GM21360 (cell line): Measurements from ENCODE around the gene GNG14.
"Not testable (repeated sequence)": the region's sequence is repeated elsewhere in the genome, so short reads cannot be mapped to it uniquely, and the experiment has no call there.

ENCODE experiments used
- ATAC-seq: cut with Tn5 transposase; IDR thresholded peaks from one replicate; pipeline ENCODE4 v1.9.1; 2021; ENCODE audit warnings: mild to moderate bottlenecking, moderate library complexity; ENCODE audit not compliant: unreplicated experiment

The GNG14 gene

DNA sequence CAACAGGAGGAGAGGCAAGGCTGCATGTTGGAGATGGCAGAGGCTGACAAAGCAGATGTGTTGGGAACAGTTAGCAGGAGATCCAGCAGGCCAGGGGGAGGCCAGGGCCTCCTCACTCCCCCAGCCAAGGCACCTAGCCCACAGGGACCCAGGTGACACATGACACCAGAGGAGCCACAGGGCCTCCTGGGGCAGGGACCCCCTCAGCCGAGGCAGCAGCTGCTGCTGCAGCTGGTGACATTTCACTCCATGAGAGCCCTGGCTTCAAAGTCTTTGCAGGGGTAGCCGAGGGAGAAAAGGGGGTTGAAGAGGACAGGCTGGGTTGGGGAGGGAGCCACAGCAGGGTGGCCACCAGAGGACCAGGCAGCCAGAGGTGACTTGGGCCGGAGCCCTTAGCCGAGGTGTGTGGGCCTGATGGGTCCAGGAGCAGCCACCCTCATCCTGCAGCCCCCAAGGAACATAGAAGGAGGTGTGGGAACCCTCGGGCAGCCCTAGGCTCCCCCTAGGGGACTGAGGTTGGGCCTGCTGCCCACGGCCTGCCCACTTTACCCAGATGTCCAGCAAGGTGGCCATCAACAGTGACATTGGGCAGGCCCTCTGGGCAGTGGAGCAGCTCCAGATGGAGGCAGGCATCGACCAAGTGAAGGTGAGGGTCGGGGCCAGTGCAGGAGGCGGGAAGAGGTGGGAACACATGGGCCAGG is at the start of gene GNG14:
Gene GNG14 (plus strand): TSS at position 503 of the 701 bp plus-strand sequence. CDS start 51 bp downstream, at position 554.
- ATAC-seq = no peak

DNA sequence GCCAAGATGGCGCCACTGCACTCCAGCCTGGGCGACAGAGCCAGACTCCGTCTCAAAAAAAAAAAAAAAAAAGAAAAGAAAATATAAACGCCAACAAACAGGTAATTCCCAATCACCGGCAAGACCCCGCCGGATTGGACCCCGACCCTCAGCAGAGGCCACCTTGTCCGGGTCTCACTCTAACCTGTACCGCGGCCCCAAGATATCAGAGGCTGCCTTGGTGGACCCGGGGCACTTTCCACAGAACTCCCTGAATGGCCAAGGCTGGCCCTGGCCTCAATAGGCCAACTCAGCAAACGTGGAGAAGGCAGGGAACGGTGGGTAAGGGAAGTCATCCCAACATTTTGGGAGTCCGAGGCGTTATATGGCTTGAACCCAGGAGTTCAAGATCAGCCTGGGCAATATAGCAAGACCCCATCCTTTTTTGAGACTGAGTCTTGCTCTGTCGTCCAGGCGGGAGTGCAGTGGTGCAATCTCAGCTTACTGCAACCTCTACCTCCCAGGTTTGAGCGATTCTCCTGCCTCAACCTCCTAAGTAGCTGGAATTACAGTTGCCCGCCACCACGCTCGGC is 49.1 kb upstream of the GNG14 start:
- ATAC-seq = no peak

- no peak for ATAC-seq
Observed at GRCh38 chr19:12639901-12640613, 47.7 kb upstream of the GNG14 start.

- no peak for ATAC-seq
Observed at GRCh38 chr19:12641456-12641855, 46.3 kb upstream of the GNG14 start.

- no peak for ATAC-seq
Observed at GRCh38 chr19:12642506-12642905, 45.3 kb upstream of the GNG14 start.

GRCh38 chr19:12643716-12644115 is 44.1 kb upstream of the GNG14 start:
- ATAC-seq = not testable (repeated sequence)

- ATAC-seq = no peak
Observed at GRCh38 chr19:12646551-12646950, 41.2 kb upstream of the GNG14 start.

- ATAC-seq = no peak
Observed at GRCh38 chr19:12647047-12647446, 40.8 kb upstream of the GNG14 start.

DNA sequence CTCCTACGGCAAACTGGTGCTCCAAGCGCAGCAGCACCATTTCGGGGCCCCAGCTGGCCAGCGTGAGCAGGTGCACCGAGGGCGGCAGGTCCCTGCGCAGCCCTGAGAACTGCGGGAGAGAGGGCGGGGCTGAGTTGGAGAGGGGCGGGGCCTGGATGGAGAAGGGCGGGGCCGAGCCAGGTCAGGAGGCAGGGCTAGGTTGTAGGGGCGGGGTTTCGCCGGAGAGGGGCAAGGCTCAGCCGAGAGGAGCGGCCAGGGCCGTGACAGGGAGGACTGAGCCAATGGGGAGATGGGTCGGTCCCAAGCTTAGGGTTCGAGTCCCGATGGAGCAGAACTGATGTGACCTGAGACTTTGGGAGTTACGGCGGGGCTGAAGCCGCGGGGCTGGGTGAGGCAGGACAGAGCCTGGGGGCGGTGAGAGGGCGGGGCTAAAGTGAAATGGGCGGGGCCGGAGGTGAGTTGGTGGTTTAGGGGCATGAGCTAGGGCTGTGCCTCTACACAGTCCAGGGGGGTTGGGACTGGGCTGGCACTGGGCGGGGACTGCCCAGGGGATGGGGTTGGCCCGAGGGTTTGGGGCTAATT is 40.2 kb upstream of the GNG14 start:
- no peak for ATAC-seq

- no peak for ATAC-seq
Observed at GRCh38 chr19:12648088-12648487, 39.7 kb upstream of the GNG14 start.

GRCh38 chr19:12649941-12650340 is 37.9 kb upstream of the GNG14 start:
- ATAC-seq = no peak

DNA sequence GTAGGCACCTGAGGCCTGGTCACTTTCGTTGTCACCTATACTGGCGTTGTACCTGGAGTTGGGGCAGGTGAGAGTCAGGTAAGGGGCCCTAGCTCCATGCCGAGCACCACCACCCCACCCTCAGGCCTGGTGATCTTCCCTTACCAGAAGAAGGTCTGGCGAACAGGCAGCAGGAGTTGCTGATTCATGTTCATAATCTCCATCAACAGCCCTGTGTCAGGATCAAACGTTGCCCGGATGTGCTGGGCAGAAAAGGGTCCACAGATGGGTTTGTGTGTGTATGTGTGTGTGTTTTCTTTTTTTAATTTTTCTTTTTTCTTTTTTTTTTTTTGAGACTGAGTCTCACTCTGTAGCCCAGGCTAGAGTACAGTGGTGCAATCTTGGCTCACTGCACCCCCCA is 35.6 kb upstream of the GNG14 start:
- ATAC-seq = no peak

- ATAC-seq = no peak
Observed at GRCh38 chr19:12655546-12655945, 32.3 kb upstream of the GNG14 start.

DNA sequence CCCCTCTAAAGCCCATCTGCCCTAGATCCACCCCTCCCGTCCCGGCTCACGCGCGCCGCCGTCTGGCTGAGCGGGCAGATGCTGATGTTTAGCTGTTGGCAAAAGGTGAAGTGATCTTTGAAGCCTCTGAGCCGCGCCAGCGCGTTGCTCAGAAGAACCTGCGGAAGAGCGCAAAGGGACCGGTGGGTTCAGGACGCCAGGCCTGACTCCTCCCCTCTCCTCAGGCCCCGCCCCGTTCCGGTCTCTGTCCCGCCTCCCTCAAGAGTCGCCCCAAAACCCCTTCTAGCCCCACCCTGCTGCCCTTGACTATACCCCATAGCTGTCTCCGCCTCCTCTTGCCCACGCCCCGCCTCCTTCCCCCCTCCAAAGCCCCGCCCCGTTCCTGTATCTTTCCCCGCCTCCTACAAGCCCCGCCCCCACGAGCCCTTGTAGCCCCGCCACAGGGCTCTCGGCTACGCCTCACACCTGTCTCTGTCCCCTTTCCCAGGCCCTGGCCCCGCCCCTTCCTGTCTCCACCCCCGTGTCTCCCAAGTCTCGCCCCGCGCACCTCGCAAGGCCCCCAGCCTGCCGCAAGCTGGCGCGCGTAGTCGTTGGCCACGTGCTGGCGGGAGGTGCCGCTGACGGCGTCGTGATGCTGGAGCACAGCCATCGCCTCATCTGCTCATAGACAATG is 30.8 kb upstream of the GNG14 start:
- ATAC-seq = no peak

- no peak for ATAC-seq
Observed at GRCh38 chr19:12657966-12658365, 29.8 kb upstream of the GNG14 start.

- no peak for ATAC-seq
Observed at GRCh38 chr19:12660980-12661379, 26.8 kb upstream of the GNG14 start.

- no peak for ATAC-seq
Observed at GRCh38 chr19:12664406-12665280, 23.2 kb upstream of the GNG14 start.

DNA sequence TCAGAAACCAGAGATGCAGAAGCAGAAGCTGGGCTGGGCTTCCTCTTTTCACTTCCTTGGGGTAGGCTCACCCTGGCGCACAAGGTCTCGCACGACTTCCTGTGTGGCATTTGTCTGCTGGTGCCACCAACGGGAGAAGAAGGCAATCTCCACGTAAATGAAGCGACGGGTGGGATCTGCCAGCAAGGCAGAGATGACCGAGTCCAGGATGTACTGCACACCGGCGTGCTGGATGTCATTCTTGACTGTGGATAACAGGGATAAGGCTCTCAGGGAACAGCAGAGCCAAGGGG is 22.6 kb upstream of the GNG14 start:
- no peak for ATAC-seq

GRCh38 chr19:12665671-12666264 is 22.0 kb upstream of the GNG14 start:
- no peak for ATAC-seq
